Testis (tissue), 3 donors: ENCODE results near the gene IFNK. TPM values are rescaled to one million over a fixed set of nuclear protein-coding genes. Genes with fewer than 3 reads are reported as not detected.
A peak's percentile ranks its signal among the peaks of the same experiment; 100 is the strongest.

Experiments
- DNase-seq: peaks from one replicate; pipeline ENCODE4 v3.0.0-alpha.2; 2019
- H3K27ac ChIP-seq, 2 donors: fragments of 200-600 bp; sonication (generic); one replicate each; pipeline ENCODE4 v1.5.1; 2019
- H3K27me3 ChIP-seq: fragments of 200-600 bp; sonication (generic); one replicate; pipeline ENCODE4 v1.5.1; 2019
- H3K36me3 ChIP-seq: fragments of 200-600 bp; sonication (generic); one replicate; pipeline ENCODE4 v1.5.1; 2017; ENCODE audit warnings: low read depth; ENCODE audit errors: missing control alignments
- H3K4me1 ChIP-seq: fragments of 200-600 bp; sonication (generic); one replicate; pipeline ENCODE4 v1.5.1; 2019
- H3K4me3 ChIP-seq, 2 donors: fragments of 200-600 bp; sonication (generic); one replicate each; pipeline ENCODE4 v1.5.1; 2017 to 2019
- H3K9me3 ChIP-seq: fragments of 200-600 bp; sonication (generic); one replicate; pipeline ENCODE4 v1.5.1; 2017
- CTCF ChIP-seq, 3 experiments: fragments of 450-650 bp in 2 of 3; fragments of 200-600 bp in 1 of 3; sonication (generic) in 1 of 3; IDR thresholded peaks; one replicate each; pipeline ENCODE4 v1.5.1; 2016 to 2019; ENCODE audit warnings: antibody characterized with exemption in 3 of 3, mild to moderate bottlenecking in 2 of 3, moderate library complexity in 1 of 3
- POLR2A ChIP-seq: fragments of 450-650 bp; IDR thresholded peaks from one replicate; pipeline ENCODE4 v1.6.1; 2017; ENCODE audit warnings: antibody characterized with exemption, mild to moderate bottlenecking, moderate library complexity
- WGBS, 2 donors: methylation state at CpG; one replicate each; pipeline ENCODE4 v1.1.5; 2018; 5-methylcytosine and 5-hydroxymethylcytosine counted together
- intact Hi-C: fragments of 100-400 bp; cut with DNase I; formaldehyde crosslinking; loops from one replicate; pipeline ENCODE4 v1.15.1; 2023; ENCODE audit warnings: low total_unique reads
- polyA plus RNA-seq: library from polyadenylated mRNA; stranded (reverse); fragments of 350-450 nt; fragmentation: Illumina TruSeq; extraction: RNeasy Lipid Tissue Mini Kit (QIAGEN cat#74804); gene quantifications from one replicate; pipeline ENCODE4 v1.2.3, GENCODE V29; 2014; ENCODE audit warnings: low read depth, low replicate concordance; ENCODE audit not compliant: insufficient read depth
- total RNA-seq, 2 donors: library from RNA; depleted of rRNA; stranded (reverse); fragments of >200 nt; gene quantifications; one replicate each; pipeline ENCODE4 v1.2.3, GENCODE V29; 2016

Gene IFNK
- total and polyA plus RNA-seq, 3 donors from 2014 or later: not detected

DNA sequence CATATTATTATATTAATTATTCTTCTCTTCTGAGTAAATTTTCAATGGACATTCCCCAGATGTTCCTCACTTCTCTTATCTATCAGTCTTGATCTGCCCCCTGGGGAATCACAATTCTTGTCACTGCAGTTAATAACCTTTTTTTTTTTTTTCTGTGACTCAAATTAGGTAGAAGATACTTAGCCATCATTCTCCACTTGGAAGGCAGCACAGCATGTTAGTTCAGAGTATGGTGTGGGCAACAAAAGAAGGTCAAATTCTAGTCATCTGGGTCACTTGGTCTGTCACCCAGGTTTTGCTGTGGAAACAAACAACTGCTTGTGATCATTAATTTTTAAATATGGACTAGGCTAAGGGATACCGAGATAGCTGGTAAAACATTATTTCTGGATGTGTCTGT is 13.7 kb downstream of the IFNK start:
- no peaks in the 10 kb centered on the region for H3K36me3 ChIP-seq
- 94 to 100% methylated on average over 1 of the region's 1 CpG for whole genome bisulfite sequencing, 2 donors
- DNase-seq: no peak
- H3K9me3 ChIP-seq: no peaks in the 10 kb centered on the region
- TF ChIP-seq POLR2A (no peak), CTCF (IDR thresholded peaks at IDR 0.05) (no peak)
- peaks cover 14% of the 10 kb centered on the region for H3K4me1 ChIP-seq
- no peak overlapping the region for H3K27ac ChIP-seq
- H3K27me3 ChIP-seq: no peaks in the 10 kb centered on the region
- H3K4me3 ChIP-seq: no peak overlapping the region
- intact Hi-C loops: no loop called here

- 92% methylated on average over 3 of the region's 3 CpGs for WGBS, 2 donors
- Histone ChIP-seq H3K9me3 (no peaks in the 10 kb centered on the region), H3K27me3 (no peaks in the 10 kb centered on the region), H3K27ac (no peak overlapping the region), H3K4me1 (peaks cover 14% of the 10 kb centered on the region), H3K4me3 (no peak overlapping the region), H3K36me3 (no peaks in the 10 kb centered on the region)
- DNase-seq: no peak
- TF ChIP-seq POLR2A: no peak
- intact Hi-C loops: no loop called here
These were observed 14.6 kb downstream of the IFNK start for GRCh38 chr9:27538647-27539046.

DNA sequence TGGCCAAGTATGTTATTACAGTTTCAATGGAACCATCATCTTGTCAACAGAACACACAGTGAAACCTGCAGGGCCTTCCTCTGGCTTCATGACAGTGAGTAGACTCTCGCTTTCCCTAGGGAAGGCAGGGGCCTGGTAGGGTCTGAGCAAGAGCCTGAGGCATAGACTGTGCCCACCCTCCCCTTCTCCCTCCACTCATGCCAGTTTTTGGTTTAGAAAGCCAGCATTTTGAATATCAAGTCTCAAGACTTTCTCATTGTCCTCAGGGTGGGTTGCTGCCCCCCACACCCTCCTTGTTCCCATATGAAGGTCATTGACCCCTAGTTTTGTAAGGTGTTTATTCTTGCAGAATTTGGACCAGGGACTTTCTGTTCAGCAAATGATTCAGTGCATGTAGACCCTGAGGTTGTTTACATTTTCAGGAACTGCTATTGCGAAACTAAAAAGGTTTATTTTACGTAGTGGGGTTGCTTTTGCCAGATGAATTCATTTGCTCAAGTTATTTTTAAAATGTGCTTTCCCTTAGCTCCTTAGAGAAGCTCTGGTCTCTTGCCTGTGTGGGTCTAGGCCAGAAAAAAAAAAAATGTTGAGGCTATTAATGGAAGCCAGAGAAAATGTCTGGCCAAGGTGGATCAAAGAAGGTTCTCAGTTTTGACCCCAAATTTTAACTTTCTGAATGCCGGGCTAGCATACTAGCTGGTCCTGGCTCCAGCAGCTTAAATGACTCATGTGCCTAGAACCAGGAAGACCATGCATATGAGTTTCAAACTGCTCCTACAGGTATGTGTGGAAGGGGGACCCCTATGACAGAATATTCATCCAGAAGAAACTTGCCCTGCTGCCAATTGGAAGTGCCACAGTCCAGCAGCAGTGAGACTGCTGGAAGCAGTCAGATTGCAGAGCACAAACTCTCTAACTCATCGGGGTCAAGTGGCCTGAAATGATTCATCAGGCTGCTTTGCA is 15.7 kb downstream of the IFNK start:
- no peak for DNase-seq
- no peak for TF ChIP-seq CTCF (IDR thresholded peaks at IDR 0.05)
- TF ChIP-seq POLR2A: no peak
- Histone ChIP-seq H3K9me3 (no peaks in the 10 kb centered on the region), H3K27ac (peak overlapping the region; percentile 46 to 81), H3K27me3 (no peaks in the 10 kb centered on the region), H3K4me3 (no peak overlapping the region), H3K4me1 (peaks cover 14% of the 10 kb centered on the region), H3K36me3 (no peaks in the 10 kb centered on the region)
- WGBS, 2 donors: 66 to 75% methylated on average over 5 of the region's 5 CpGs
- intact Hi-C loops: no loop called here

GRCh38 chr9:27540502-27540901 is 16.4 kb downstream of the IFNK start:
- Histone ChIP-seq H3K4me3 (no peak overlapping the region), H3K4me1 (peaks cover 14% of the 10 kb centered on the region), H3K27me3 (no peaks in the 10 kb centered on the region), H3K27ac (no peak overlapping the region), H3K36me3 (no peaks in the 10 kb centered on the region), H3K9me3 (no peaks in the 10 kb centered on the region)
- TF ChIP-seq CTCF (IDR thresholded peaks at IDR 0.05) (no peak), POLR2A (no peak)
- no peak for DNase-seq
- 79 to 87% methylated on average over 1 of the region's 1 CpG for WGBS, 2 donors
- intact Hi-C loops: no loop called here

GRCh38 chr9:27541740-27542139 is 17.6 kb downstream of the IFNK start:
- TF ChIP-seq CTCF (IDR thresholded peaks at IDR 0.05) (no peak), POLR2A (no peak)
- DNase-seq: no peak
- Histone ChIP-seq H3K4me3 (no peak overlapping the region), H3K27me3 (no peaks in the 10 kb centered on the region), H3K36me3 (no peaks in the 10 kb centered on the region), H3K27ac (no peak overlapping the region), H3K4me1 (peaks cover 14% of the 10 kb centered on the region), H3K9me3 (no peaks in the 10 kb centered on the region)
- intact Hi-C loops: no loop called here
- WGBS, 2 donors: 82 to 93% methylated on average over 4 of the region's 4 CpGs
